LHCN-M2 (cell line): ENCODE results near the gene PCDH9. TPM values are rescaled to one million over a fixed set of nuclear protein-coding genes. Genes with fewer than 3 reads are reported as not detected.
A peak's percentile ranks its signal among the peaks of the same experiment; 100 is the strongest.

Experiments used
- DNase-seq: peaks from one replicate; pipeline ENCODE4 v3.0.0-alpha.2; 2012; ENCODE audit warnings: low read depth
- total RNA-seq: library from RNA; depleted of rRNA; stranded (reverse); fragments of >200 nt; gene quantifications from 2 replicates; pipeline ENCODE4 v1.2.3, GENCODE V29; 2014

The PCDH9 gene
- total RNA-seq, 1 experiment from 2014 or later, result 90.6 TPM

DNA sequence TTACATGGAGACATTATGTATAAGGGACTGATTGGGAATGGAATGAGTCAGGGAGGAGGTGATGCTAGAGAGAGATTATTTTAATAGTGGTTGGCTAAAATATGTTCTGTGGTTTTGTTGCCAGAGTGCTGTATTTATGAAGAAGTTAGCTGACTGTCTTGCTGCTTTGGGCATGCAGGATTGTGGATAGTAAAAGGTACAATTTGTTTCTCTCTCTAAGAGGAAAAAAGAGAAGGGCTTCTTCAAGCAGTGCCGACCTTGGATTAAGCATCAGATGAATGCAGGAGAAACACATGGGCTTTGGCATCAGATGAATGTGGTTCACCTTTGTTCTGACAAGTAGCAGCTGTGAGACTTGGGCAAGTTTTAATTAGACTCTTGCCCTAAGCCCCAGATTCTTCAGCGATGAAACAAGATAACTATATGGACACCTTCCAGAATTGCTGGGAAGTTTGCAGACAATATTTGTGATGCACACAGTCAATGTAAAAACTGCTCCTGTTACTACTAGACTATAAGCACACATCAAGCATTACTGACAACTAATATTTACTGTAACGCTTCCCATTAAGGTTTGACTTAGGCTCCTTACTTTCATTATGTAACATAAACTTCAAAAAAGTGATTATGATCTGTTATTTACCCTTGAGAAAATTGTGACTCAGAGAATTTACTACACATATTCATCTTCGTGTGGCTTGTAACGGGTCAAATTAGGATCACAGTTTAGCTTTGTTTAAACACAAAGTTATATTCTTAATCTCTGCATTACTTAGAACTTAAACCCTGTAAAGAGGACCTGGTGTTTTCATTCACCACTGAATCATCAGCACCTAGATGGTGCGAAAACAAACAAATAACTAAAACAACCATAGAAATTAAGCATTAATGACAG is 824.0 kb downstream of the PCDH9 start:
- peak; percentile 96 for DNase-seq

DNA sequence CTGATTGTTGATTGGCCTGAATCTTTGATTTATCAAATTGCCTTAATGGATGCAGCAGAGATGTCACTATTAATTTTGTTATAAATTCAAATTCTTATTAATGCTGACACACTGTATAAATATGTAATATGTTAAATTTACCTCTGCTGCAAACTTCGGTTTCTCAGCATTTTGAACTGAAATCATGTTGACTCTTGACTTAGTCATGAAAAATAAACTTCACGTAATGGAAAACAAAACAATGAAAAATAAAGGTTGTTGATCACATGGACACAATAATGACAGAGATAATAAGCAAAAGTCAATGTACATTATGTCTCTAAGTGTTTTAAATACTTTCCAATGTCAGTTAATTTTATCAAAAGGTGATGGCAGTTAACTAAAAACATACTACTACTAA is 827.6 kb downstream of the PCDH9 start:
- peak; percentile 43 for DNase-seq

GRCh38 chr13:66402066-66402465 is 828.1 kb downstream of the PCDH9 start:
- DNase-seq, result no peak

DNA sequence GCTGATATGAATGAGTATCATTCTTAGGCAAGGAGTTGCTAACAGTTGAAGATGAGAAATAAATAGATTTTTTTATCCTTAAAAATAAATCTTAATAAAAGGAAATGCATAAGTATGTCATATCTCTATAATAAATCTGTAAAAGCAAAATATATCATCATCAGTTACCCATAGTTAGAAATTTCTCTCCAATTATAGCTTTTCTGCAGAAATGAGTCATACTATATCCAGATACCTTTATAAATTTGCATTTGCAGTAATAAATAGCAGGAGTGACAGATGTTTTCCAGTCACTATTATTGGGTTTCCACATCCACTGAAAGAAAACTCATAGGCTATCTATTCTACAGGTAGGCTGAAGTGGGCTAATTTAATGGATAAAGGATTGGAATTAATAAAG is 829.8 kb downstream of the PCDH9 start:
- DNase-seq, result no peak

DNA sequence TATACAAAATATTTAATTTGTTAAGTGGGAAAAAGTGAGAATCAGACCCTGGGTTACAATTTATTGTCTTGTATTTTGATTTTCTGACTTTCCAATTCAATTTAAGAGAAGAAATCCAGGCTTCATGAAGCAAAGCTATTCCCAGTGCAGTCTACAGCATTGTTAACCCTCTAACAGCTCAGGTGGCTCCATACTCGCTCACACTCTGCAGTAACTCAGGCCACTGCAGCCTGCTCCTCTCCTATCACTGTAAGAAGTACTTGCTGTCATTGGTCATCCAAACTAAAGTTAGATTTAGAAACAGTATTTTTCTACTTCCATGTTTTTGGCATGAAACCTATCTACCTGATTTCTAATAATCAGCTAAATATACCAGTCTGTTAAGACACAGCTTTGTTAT is 830.3 kb downstream of the PCDH9 start:
- no peak for DNase-seq

- no peak for DNase-seq
These were observed 833.0 kb downstream of the PCDH9 start for GRCh38 chr13:66397133-66397532.

GRCh38 chr13:66391322-66391721 is 838.8 kb downstream of the PCDH9 start:
- no peak for DNase-seq

DNA sequence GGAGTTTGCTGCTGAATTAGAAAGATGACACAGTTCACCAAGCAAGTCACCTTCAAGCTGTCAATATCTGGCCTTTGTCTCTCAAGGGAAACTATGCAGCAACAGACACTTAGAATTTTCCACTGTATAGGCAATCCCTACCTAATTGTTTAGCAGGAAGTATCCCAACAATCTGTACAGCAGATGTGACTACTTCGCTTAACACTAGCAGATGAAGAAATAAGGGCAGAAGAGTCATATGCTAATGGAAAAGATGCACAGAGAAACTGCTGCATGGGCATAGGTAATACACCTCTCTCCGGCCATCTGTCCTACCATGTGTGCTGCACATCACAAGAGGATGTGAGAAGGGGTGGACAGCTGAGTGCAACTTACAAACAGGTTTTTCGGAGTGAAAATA is 851.2 kb downstream of the PCDH9 start:
- no peak for DNase-seq

- no peak for DNase-seq
These were observed 852.6 kb downstream of the PCDH9 start for GRCh38 chr13:66377569-66377968.

GRCh38 chr13:66375756-66376155 is 854.4 kb downstream of the PCDH9 start:
- no peak for DNase-seq

GRCh38 chr13:66369666-66370065 is 860.5 kb downstream of the PCDH9 start:
- DNase-seq, result no peak

- DNase-seq, result no peak
These were observed 862.8 kb downstream of the PCDH9 start for GRCh38 chr13:66367356-66367755.

DNA sequence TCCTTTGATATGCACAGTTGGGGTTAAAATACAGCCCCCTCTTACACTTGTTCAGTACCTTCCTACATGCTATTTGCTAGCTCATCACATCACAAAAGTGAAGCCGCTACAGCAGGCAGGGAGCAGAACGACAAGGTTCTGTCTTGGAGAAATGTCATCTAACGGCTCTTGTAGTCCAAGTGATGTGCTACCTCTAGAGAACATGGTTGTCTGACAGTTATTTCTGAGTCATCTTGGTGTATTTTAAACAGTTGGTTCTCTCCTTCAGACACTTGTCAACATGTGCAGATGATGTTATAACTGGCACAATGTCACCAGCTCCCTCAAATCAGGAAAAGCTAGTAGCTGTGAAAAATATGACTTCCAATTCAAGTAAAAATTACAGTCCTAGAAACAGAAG is 865.0 kb downstream of the PCDH9 start:
- peak; percentile 78 for DNase-seq

- no peak for DNase-seq
These were observed 865.8 kb downstream of the PCDH9 start for GRCh38 chr13:66364346-66364745.

GRCh38 chr13:66362485-66362884 is 867.7 kb downstream of the PCDH9 start:
- no peak for DNase-seq

- no peak for DNase-seq
These were observed 870.1 kb downstream of the PCDH9 start for GRCh38 chr13:66359910-66360552.

DNA sequence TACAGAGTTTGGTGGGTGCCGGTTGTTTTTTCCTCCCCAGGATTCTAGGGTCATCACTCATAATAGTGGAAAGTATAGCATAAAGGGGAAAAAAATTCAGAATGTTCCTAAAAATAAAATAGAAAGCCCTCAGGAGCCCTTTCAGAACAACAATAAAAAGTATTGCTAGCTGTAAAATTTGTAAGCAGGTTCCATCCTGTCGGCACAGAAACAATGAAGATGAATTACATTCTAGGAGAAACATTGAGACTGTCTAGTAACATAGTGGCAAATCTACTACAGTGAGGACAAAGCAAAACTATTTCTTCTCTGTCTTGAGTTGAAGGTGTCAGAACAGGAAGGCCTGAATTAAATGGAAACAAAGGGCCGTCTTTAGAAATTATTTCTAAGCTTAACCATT is 870.7 kb downstream of the PCDH9 start:
- no peak for DNase-seq

GRCh38 chr13:66358564-66358963 is 871.6 kb downstream of the PCDH9 start:
- DNase-seq, result no peak

DNA sequence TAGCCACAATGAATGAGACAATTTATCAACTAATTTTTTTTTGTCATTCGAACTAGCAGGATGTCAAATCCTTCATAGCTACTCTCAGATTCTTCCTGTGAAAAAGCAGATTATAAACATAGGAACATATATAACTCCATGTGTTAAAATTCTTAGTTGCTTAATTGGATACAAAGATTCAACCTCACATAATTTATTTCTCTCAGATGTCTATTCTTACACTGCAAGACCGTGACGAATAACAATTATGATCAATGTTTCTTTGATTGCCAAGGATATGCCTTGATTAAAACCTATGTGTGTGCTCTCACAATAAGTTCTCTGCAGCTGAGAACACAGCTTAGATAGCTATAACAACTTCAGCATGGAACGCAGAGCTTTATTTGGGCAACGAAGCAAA is 872.7 kb downstream of the PCDH9 start:
- DNase-seq, result no peak

DNA sequence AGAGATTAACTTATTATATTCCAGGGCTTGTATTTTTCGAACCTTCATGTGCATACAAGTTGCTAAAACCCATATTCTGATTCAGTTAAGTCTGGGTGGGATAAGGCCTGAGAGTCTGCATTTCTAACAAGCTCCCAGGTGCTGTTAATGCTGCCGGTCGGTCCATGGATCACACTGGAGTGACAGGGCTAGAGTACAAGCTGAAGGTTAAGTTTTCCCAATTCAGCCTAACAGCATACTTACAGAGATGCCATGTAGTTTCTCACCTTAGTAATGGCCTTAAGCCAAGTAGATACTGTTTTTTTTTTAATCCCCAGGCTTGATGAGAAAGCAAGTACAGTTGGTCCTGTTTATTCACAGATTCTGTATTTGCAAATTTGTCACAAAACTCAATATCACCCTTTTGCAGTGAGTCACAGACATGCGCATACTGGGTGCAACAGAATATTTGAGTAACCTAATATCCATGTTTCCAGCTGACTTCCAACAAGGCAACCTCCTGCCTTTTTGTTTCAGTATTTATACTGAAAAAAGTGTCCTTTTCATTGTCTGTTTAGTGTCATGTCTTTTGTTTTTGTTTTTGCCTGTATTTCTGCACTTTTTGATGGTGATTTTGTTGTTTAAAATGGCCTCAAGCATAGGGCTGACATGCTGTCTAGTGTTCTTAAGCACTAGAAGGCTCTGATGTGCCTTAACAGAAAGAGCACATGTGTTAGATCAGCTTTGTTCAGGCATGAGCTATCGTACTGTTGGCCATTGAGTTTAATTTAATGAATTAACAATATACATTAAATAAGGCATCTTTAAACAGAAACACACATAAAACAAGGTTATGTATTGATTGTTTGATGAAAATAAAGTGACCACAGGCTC is 875.0 kb downstream of the PCDH9 start:
- DNase-seq, result peak; percentile 53

GRCh38 chr13:66353664-66354063 is 876.5 kb downstream of the PCDH9 start:
- DNase-seq, result peak; percentile 54

DNA sequence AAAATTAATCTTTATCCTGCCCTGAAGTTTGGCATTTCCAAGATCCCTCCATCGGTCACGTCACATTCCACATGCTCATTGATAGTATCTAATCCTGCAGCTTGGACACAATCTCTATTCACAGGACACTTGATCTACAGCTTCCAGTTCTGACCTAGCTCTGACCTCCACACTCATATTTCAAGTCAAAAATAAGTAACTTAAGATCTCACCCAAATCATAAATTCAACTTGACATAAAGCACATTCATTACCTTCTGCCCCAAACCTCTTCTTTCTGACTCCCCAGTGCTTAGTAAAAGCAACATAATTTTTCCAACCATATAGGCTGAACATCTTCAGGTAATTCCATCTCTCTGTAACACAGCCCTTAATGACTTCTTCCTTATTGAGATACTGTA is 880.2 kb downstream of the PCDH9 start:
- no peak for DNase-seq
